ENCODE results near the gene RASSF8. TPM values are rescaled to one million over a fixed set of nuclear protein-coding genes. Genes with fewer than 3 reads are reported as not detected.

RASSF8 gene
- total RNA-seq, 1 donor from 2014 or later: 29.6 TPM

DNA sequence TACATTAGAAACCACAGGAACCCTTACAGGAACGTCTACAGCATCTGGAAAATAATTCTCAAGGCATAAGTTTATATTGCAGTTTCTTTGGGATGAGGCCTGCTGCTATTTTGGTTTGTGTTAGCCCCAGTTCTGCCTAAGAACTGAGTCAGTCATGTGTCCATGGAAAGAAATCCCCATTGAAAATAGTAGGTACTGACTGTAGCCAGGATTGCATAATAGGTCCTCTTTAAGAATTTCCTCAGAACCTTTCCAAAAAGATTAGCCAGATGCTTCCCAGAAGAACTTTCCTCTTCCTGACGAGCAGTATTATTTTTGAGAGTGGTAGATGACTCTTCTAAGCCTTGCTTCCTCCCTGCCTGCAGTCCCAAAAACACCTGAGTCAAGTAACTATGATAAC is 52.6 kb downstream of the RASSF8 start:
- no peak overlapping the region for H3K4me3 ChIP-seq (ENCODE audit: low read depth, low read length)
- TF ChIP-seq, protein P1, sequence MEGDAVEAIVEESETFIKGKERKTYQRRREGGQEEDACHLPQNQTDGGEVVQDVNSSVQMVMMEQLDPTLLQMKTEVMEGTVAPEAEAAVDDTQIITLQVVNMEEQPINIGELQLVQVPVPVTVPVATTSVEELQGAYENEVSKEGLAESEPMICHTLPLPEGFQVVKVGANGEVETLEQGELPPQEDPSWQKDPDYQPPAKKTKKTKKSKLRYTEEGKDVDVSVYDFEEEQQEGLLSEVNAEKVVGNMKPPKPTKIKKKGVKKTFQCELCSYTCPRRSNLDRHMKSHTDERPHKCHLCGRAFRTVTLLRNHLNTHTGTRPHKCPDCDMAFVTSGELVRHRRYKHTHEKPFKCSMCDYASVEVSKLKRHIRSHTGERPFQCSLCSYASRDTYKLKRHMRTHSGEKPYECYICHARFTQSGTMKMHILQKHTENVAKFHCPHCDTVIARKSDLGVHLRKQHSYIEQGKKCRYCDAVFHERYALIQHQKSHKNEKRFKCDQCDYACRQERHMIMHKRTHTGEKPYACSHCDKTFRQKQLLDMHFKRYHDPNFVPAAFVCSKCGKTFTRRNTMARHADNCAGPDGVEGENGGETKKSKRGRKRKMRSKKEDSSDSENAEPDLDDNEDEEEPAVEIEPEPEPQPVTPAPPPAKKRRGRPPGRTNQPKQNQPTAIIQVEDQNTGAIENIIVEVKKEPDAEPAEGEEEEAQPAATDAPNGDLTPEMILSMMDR (conservative IDR thresholded peaks at IDR 0.05; ENCODE audit: low read depth, low read length): no peak
- no peak for DNase-seq (ENCODE audit: low read depth)

DNA sequence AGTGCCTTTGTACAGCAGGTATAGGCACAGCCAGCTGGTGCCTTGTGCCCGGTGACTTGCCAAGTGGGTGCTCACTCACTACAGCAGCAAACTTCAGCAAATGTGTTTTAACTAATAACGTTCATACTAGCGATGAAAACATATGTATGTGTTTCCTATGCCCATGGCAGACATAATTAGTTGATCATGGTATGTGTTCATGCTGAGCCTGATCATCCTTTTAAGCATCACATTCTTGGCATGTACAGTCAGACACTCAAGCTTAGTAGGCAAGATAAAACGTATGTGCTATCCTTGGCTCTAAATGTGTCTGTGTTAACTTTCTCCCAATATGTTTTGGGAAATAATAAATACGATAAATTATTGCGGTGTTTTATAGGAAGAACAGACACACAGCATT is 55.6 kb downstream of the RASSF8 start:
- TF ChIP-seq, protein P1 (conservative IDR thresholded peaks at IDR 0.05; ENCODE audit: low read depth, low read length): no peak
- no peak overlapping the region for H3K4me3 ChIP-seq (ENCODE audit: low read depth, low read length)
- no peak for DNase-seq (ENCODE audit: low read depth)

DNA sequence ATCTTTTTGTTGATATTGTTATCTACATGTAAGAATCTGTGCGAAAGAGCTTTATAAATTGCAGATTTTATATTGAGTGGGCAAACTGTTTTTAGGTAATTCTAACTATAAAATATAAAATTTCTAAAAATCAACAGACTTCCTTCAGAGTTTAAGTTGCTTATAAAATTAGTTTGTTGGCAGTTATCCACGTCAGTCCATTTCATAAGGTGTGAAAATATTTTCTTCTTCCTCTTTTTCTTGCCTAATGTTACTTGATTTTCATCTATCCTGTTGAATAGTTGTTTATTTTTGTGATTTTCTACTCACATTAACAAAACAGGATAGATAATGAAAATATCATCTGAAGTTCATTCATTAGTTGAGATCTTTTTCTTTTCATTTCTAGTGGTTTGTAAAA is 58.0 kb downstream of the RASSF8 start:
- TF ChIP-seq, protein P1 (conservative IDR thresholded peaks at IDR 0.05; ENCODE audit: low read depth, low read length): no peak
- DNase-seq (ENCODE audit: low read depth): no peak
- no peak overlapping the region for H3K4me3 ChIP-seq (ENCODE audit: low read depth, low read length)

GRCh38 chr12:26017484-26018211 is 59.2 kb downstream of the RASSF8 start:
- DNase-seq (ENCODE audit: low read depth): no peak
- TF ChIP-seq, protein P1 (conservative IDR thresholded peaks at IDR 0.05; ENCODE audit: low read depth, low read length): peak; percentile 89
- peak overlapping the region; percentile 32 for H3K4me3 ChIP-seq (ENCODE audit: low read depth, low read length)

- TF ChIP-seq, protein P1 (conservative IDR thresholded peaks at IDR 0.05; ENCODE audit: low read depth, low read length): no peak
- no peak for DNase-seq (ENCODE audit: low read depth)
Measured at GRCh38 chr12:26018926-26019325, 60.4 kb downstream of the RASSF8 start.

GRCh38 chr12:26021534-26021933 is 63.1 kb downstream of the RASSF8 start:
- no peak overlapping the region for H3K4me3 ChIP-seq (ENCODE audit: low read depth, low read length)
- TF ChIP-seq, protein P1 (conservative IDR thresholded peaks at IDR 0.05; ENCODE audit: low read depth, low read length): no peak
- no peak for DNase-seq (ENCODE audit: low read depth)

More at GRCh38 chr12:26018926-26019325, 60.4 kb downstream of the RASSF8 start:
- H3K4me3 ChIP-seq (ENCODE audit: low read depth, low read length): no peak overlapping the region

DNA sequence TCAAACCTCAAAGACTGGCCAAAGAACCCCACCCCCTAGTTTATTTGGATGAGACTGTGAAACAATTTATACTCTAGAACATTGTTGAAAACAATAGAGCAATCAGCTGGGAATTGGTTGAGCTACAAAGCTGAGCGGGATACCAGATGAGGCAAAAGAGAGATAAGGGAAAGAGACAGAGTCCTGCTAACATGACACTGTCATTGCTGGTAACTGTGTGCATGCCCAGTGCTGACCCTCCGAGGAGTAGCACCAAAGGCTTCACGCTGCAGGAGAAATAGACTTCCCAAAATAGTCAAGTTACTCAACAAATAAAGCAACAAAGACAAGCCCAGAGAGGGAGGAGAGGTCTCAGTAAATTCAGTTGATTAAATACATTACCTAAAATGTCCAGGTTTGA is 63.6 kb downstream of the RASSF8 start:
- no peak overlapping the region for H3K4me3 ChIP-seq (ENCODE audit: low read depth, low read length)
- DNase-seq (ENCODE audit: low read depth): no peak
- TF ChIP-seq, protein P1 (conservative IDR thresholded peaks at IDR 0.05; ENCODE audit: low read depth, low read length): no peak
